DND-41 (cell line): ENCODE results near the gene NRP1.

Source experiments
- ATAC-seq: fragments of 200-7000 bp; cut with Tn5 transposase; 3 replicates; pipeline ENCODE4 v1.9.1; 2021; ENCODE audit warnings: low read depth; ENCODE audit not compliant: insufficient read depth
- DNase-seq: peaks from one replicate; pipeline ENCODE4 v3.0.0-alpha.2; 2020
- H2AFZ ChIP-seq: 2 replicates; pipeline ENCODE4 v1.6.0; 2012; ENCODE audit warnings: low read depth, low read length
- H3K27ac ChIP-seq: 2 replicates; pipeline ENCODE4 v1.5.1; 2012; ENCODE audit warnings: low read length, inconsistent platforms
- H3K27me3 ChIP-seq: fragments of 200-600 bp; sonication (generic); 2 replicates; pipeline ENCODE4 v1.6.0; 2012; ENCODE audit warnings: low read length, mild to moderate bottlenecking, inconsistent platforms; ENCODE audit not compliant: insufficient read depth, poor library complexity
- H3K36me3 ChIP-seq: 2 replicates; pipeline ENCODE4 v1.5.1; 2012; ENCODE audit warnings: low read length, inconsistent platforms; ENCODE audit not compliant: insufficient read depth
- H3K4me1 ChIP-seq: 2 replicates; pipeline ENCODE4 v1.5.1; 2012; ENCODE audit warnings: mild to moderate bottlenecking, low read length; ENCODE audit not compliant: insufficient read depth
- H3K4me2 ChIP-seq: 2 replicates; pipeline ENCODE4 v1.6.0; 2012; ENCODE audit warnings: mild to moderate bottlenecking, moderate library complexity, low read length, inconsistent platforms; ENCODE audit not compliant: insufficient read depth
- H3K4me3 ChIP-seq, 2 experiments: fragments of 200-600 bp in 1 of 2; shearing (Covaris generic) in 1 of 2; 2 replicates each; pipeline ENCODE4 v1.5.1; 2012 to 2016; ENCODE audit warnings: inconsistent platforms in 2 of 2, low read length in 2 of 2, mild to moderate bottlenecking in 2 of 2, low read depth in 1 of 2, moderate library complexity in 1 of 2
- H3K79me2 ChIP-seq: 2 replicates; pipeline ENCODE4 v1.6.0; 2012; ENCODE audit warnings: low read length, inconsistent platforms; ENCODE audit not compliant: insufficient read depth
- H3K9ac ChIP-seq: 2 replicates; pipeline ENCODE4 v1.6.0; 2012; ENCODE audit warnings: low read depth, mild to moderate bottlenecking, inconsistent platforms, low read length, moderate library complexity
- H3K9me3 ChIP-seq: 2 replicates; pipeline ENCODE4 v1.5.1; 2012; ENCODE audit warnings: low read length, moderate library complexity, mild to moderate bottlenecking, inconsistent platforms; ENCODE audit not compliant: insufficient read depth, severe bottlenecking
- H4K20me1 ChIP-seq: 2 replicates; pipeline ENCODE4 v1.6.0; 2012; ENCODE audit warnings: low read length; ENCODE audit not compliant: insufficient read depth
- EZH2 ChIP-seq: IDR thresholded peaks from 3 replicates; pipeline ENCODE4 v1.6.1; 2012; ENCODE audit warnings: borderline replicate concordance, low read depth, mild to moderate bottlenecking, moderate library complexity, low read length, inconsistent platforms; ENCODE audit not compliant: severe bottlenecking
- TF ChIP-seq, protein P1 (sequence below): IDR thresholded peaks from 2 replicates; pipeline ENCODE4 v1.5.1; 2012; ENCODE audit warnings: borderline replicate concordance, low read length, moderate library complexity, mild to moderate bottlenecking; ENCODE audit not compliant: poor library complexity, severe bottlenecking; ENCODE audit errors: extremely low read depth

Gene NRP1

DNA sequence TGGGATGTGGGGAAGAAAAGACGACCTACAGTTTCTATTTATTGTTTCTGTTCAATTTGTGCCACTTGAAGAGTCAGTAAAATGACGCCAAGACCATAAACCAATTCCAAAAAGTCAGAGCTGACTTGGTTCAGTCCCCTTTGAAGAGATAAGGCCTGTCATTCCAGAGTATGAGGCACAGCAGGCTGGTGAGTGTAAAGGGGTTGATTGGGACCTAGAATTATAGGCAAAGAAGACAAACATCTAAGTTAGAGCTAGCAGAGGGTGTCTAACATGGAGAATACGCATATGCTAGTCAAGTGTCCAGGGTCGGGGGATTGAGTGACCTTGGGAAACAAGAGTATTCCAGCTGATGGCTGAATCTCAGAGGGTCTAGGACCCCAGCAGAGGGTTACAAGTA, 23.6 kb downstream of the NRP1 start:
- H3K4me2 ChIP-seq, result no peak overlapping the region
- H3K79me2 ChIP-seq, result no peaks in the 10 kb centered on the region
- H3K27me3 ChIP-seq, result no peaks in the 10 kb centered on the region
- no peaks in the 10 kb centered on the region for H3K9me3 ChIP-seq
- no peak overlapping the region for H2AFZ ChIP-seq
- ATAC-seq, result no peak
- H3K27ac ChIP-seq, result no peak overlapping the region
- H3K36me3 ChIP-seq, result no peaks in the 10 kb centered on the region
- TF ChIP-seq EZH2, result no peak
- TF ChIP-seq, protein P1, sequence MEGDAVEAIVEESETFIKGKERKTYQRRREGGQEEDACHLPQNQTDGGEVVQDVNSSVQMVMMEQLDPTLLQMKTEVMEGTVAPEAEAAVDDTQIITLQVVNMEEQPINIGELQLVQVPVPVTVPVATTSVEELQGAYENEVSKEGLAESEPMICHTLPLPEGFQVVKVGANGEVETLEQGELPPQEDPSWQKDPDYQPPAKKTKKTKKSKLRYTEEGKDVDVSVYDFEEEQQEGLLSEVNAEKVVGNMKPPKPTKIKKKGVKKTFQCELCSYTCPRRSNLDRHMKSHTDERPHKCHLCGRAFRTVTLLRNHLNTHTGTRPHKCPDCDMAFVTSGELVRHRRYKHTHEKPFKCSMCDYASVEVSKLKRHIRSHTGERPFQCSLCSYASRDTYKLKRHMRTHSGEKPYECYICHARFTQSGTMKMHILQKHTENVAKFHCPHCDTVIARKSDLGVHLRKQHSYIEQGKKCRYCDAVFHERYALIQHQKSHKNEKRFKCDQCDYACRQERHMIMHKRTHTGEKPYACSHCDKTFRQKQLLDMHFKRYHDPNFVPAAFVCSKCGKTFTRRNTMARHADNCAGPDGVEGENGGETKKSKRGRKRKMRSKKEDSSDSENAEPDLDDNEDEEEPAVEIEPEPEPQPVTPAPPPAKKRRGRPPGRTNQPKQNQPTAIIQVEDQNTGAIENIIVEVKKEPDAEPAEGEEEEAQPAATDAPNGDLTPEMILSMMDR, result no peak
- no peaks in the 10 kb centered on the region for H4K20me1 ChIP-seq
- H3K4me3 ChIP-seq, result no peak overlapping the region
- no peak for DNase-seq
- no peaks in the 10 kb centered on the region for H3K4me1 ChIP-seq
- no peak overlapping the region for H3K9ac ChIP-seq

DNA sequence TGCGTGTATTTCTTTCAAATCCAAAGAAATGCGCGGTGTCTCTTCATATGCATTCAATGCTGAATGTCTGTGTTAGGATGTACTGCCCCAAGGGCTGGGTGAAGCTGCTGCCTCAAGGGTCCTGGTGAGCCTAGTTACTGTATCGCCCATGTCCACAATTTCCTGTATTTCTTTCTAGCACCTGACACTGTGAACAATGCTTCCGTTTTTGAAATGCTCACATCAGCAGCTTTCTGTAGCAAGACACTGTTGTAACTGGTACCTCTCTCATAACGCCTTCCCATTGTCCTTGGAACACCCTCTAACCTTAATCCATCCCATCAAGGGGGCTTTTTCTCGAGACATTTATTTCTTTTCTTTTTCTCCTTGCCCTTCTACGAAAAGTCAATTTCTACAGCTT, 25.1 kb downstream of the NRP1 start:
- Histone ChIP-seq H2AFZ (no peak overlapping the region), H3K4me3 (no peak overlapping the region), H3K27ac (no peak overlapping the region), H3K36me3 (no peaks in the 10 kb centered on the region), H3K9me3 (no peaks in the 10 kb centered on the region), H3K4me1 (no peaks in the 10 kb centered on the region), H3K4me2 (no peak overlapping the region), H4K20me1 (no peaks in the 10 kb centered on the region), H3K9ac (no peak overlapping the region), H3K79me2 (no peaks in the 10 kb centered on the region), H3K27me3 (no peaks in the 10 kb centered on the region)
- no peak for TF ChIP-seq EZH2
- TF ChIP-seq, protein P1, result no peak
- ATAC-seq (no peak), DNase-seq (no peak)

DNA sequence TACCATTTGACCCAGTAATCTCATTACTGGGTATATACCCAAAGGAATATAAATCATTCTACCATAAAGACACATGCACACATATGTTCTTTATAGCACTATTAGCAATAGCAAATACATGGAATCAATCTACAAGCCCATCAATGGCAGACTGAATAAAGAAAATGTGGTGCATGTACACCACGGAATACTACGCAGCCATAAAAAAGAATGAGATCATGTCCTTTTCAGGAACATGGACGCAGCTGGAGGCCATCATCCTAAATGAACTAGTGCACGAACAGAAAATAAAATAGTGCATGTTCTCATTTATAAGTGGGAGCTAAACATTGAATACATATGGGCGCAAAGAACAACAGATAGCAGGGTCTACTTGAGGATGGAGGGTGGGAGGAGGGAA, 26.6 kb downstream of the NRP1 start:
- Histone ChIP-seq H3K4me3 (no peak overlapping the region), H3K9me3 (no peaks in the 10 kb centered on the region), H3K36me3 (no peaks in the 10 kb centered on the region), H2AFZ (no peak overlapping the region), H3K79me2 (no peaks in the 10 kb centered on the region), H4K20me1 (no peaks in the 10 kb centered on the region), H3K4me1 (no peaks in the 10 kb centered on the region), H3K9ac (no peak overlapping the region), H3K27ac (no peak overlapping the region), H3K27me3 (no peaks in the 10 kb centered on the region), H3K4me2 (no peak overlapping the region)
- ATAC-seq, result no peak
- DNase-seq, result no peak
- TF ChIP-seq EZH2, result no peak
- TF ChIP-seq, protein P1, result no peak
